Gastroesophageal sphincter (tissue), 3 donors: ENCODE results near the gene SHQ1.

ENCODE experiments used
- CTCF ChIP-seq, 4 experiments: fragments of 200-600 bp in 2 of 4; fragments of 450-650 bp in 2 of 4; sonication (generic) in 1 of 4; IDR thresholded peaks; one replicate each; pipeline ENCODE4 v1.5.1; 2017 to 2019; ENCODE audit warnings: antibody characterized with exemption in 4 of 4, mild to moderate bottlenecking in 2 of 4, moderate library complexity in 2 of 4
- EP300 ChIP-seq: sonication (generic); formaldehyde crosslinking; IDR thresholded peaks from one replicate; pipeline ENCODE4 v1.6.1; 2017; ENCODE audit warnings: antibody characterized with exemption, mild to moderate bottlenecking
- POLR2A ChIP-seq, 2 donors: fragments of 450-650 bp; IDR thresholded peaks; one replicate each; pipeline ENCODE4 v1.6.1; 2017; ENCODE audit warnings: antibody characterized with exemption in 2 of 2, mild to moderate bottlenecking in 2 of 2, moderate library complexity in 1 of 2

GRCh38 chr3:72789786-72790185 lies 58.5 kb downstream of the SHQ1 start:
- TF ChIP-seq EP300 (no peak), CTCF (IDR thresholded peaks at IDR 0.05) (no peak), POLR2A (IDR thresholded peaks at IDR 0.05) (no peak)
